Heart right ventricle (tissue), 16 donors: ENCODE measurements around the gene SLC19A1. TPM values are rescaled to one million over a fixed set of nuclear protein-coding genes. Genes with fewer than 3 reads are reported as not detected.
A peak's percentile ranks its signal among the peaks of the same experiment; 100 is the strongest.

Experiments used
- ATAC-seq, 8 donors: fragments of 200-7000 bp; cut with Tn5 transposase; one replicate each; pipeline ENCODE4 v1.9.1; 2020; ENCODE audit warnings: mild to moderate bottlenecking in 8 of 8, moderate library complexity in 8 of 8, moderate number of reproducible peaks in 1 of 8
- DNase-seq, 2 donors: peaks; one replicate each; pipeline ENCODE4 v3.0.0-alpha.2; 2020
- H3K27ac ChIP-seq, 10 donors: fragments of 200-600 bp; sonication (generic) in 2 of 10; one replicate each; pipeline versions ENCODE4 v1.5.0 to v1.8.0; 2020 to 2022; ENCODE audit warnings: mild to moderate bottlenecking in 3 of 10
- H3K27me3 ChIP-seq, 7 donors: fragments of 200-600 bp; one replicate each; pipeline ENCODE4 v1.8.0; 2021 to 2022; ENCODE audit warnings: mild to moderate bottlenecking in 2 of 7
- H3K36me3 ChIP-seq, 9 donors: fragments of 200-600 bp; sonication (generic) in 1 of 9; one replicate each; pipeline versions ENCODE4 v1.5.0 to v1.8.0; 2020 to 2022; ENCODE audit warnings: mild to moderate bottlenecking in 2 of 9
- H3K4me1 ChIP-seq, 9 donors: fragments of 200-600 bp; sonication (generic) in 1 of 9; one replicate each; pipeline versions ENCODE4 v1.5.0 to v1.8.0; 2020 to 2022; ENCODE audit warnings: mild to moderate bottlenecking in 4 of 9
- H3K4me3 ChIP-seq, 10 donors: fragments of 200-600 bp; sonication (generic) in 2 of 10; one replicate each; pipeline versions ENCODE4 v1.5.0 to v1.8.0; 2020 to 2022; ENCODE audit warnings: mild to moderate bottlenecking in 7 of 10, moderate library complexity in 2 of 10
- H3K9me3 ChIP-seq, 11 donors: fragments of 200-600 bp in 10 of 11; sonication (generic) in 2 of 11; one replicate each; pipeline versions ENCODE4 v1.5.0 to v1.8.0; 2013 to 2022; ENCODE audit warnings: mild to moderate bottlenecking in 2 of 11, control low read depth in 1 of 11, moderate library complexity in 1 of 11
- WGBS, 2 donors: extraction: QIAGEN DNeasy Blood & Tissue Kit; methylation state at CpG; one replicate each; pipeline ENCODE4 v1.1.7; 2013; ENCODE audit warnings: inconsistent platforms in 1 of 2; 5-methylcytosine and 5-hydroxymethylcytosine counted together
- intact Hi-C, 10 donors: fragments of 100-400 bp; cut with DNase I; formaldehyde crosslinking; loops; one replicate each; pipeline versions ENCODE4 v1.11.1 to v1.14.2; 2022
- microRNA-seq, 2 donors: library from miRNA; unstranded; fragments of <30 nt; microRNA quantifications; one replicate each; pipeline ENCODE4 v1.2.0, GENCODE V29; 2021
- polyA plus RNA-seq, 2 donors: library from polyadenylated mRNA; stranded (reverse); fragments of 200-250 nt; gene quantifications; one replicate each; pipeline ENCODE4 v1.2.3, GENCODE V29; 2013
- total RNA-seq, 10 donors: library from RNA; stranded (reverse); fragmentation: NEBNext Ultra II Directional in 3 of 10; extraction: Animal tissue kit (Norgen Biotek cat#: 25700) in 3 of 10; gene quantifications; one replicate each; pipeline versions ENCODE4 v1.2.1 to v1.2.4, GENCODE V29; 2021 to 2023
- TF ChIP-seq, protein P1 (sequence below), 9 donors: fragments of 200-600 bp; sonication (generic) in 2 of 9; IDR thresholded peaks; one replicate each; pipeline versions ENCODE4 v1.5.0 to v1.8.0; 2021 to 2022; ENCODE audit warnings: antibody characterized with exemption in 9 of 9, mild to moderate bottlenecking in 5 of 9, moderate library complexity in 1 of 9
- donor health status: Arrhythmogenic right ventricular cardiomyopathy.
- donor health status: ischemic (EF 13 %, LVEDD 7.1; RV severe dilation, severe dysfunction).
- donor health status: healthy with polysubstance abuse.
- donor health status: DM: no; HTN: yes; CAD: no.
- donor health status: DM: no; HTN: no; CAD: no.
- donor health status: ischemic (EF 25% LVEDD 6.9; RV normal size, moderate dysfunction).
- donor health status: ischemic (EF 25% LVEDD 5.7; RV mildly dilated, moderate dysfunction).
- donor health status: healthy.
- donor health status: DM: yes; HTN: yes; CAD: no.
- donor health status: Ischemic cardiomyopathy.
- donor health status: ischemic (EF 35%, LVEDD 5.7; RV mildly dilated, moderate dysfunction).
- donor health status: nonischemic (EF 11% LVEDD 7.7; RV severe dilation, severe dysfunction).
- donor health status: DM: yes; HTN: yes; CAD: no.
- donor health status: PGD.
- donor health status: ischemic (EF 29% LVEDD 5.4; RV normal size, mild dysfunction).
- donor health status: nonischemic (EF 23%, LVEDD 6.1; RV moderate dilation, normal function).

SLC19A1 gene
- total and polyA plus RNA-seq, 12 donors, result 1.5 to 8.5 (median 3.8) TPM

DNA sequence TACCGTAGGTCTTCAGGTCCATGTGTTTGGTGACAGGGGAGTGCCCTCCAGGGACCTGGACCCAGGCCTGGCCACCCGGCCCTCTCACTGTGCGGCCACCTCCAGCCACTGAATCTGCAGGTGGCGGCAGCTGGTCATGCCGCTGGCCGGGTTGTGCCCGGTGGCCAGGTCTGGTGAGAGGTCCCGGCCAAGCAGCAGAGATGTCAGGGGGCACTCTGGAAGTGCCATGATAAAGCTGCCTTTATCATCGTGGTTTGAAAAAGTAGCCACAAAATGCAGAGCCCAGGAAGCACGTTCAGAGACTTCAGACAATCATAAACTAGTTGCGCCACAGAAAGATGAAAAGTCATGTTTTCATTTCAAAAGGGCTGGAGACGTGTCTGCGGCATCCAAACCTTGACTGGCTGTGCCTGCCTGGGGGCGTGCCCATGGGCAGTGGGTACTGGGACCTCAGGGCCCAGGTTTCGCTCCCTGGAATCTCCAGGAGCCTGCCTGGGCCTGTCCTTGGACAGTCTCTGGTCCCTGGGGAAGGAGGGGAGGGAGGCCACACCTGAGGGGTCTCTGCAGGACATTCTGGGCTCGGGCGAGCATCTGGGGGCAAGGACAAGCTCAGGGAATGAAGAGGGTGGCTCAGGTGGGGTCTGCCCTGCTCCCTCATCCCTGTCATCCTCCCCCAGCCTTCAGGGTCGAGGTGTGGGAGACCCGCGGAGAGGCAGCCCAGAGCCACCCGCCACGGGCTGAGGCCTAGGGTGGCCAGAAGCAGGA lies 92.4 kb downstream of the SLC19A1 start:
- intact Hi-C loops, result loop anchor here in 3 of 10 donors (10.0 kb wide), 2 partner anchors 305 to 365 kb away; no protein-coding TSS in a partner anchor
- H3K4me1 ChIP-seq, result peaks cover 0 to 19% (median 5%) of the 10 kb centered on the region in 9 donors
- 92% methylated on average over 22 of the region's 22 CpGs for WGBS, 2 donors

DNA sequence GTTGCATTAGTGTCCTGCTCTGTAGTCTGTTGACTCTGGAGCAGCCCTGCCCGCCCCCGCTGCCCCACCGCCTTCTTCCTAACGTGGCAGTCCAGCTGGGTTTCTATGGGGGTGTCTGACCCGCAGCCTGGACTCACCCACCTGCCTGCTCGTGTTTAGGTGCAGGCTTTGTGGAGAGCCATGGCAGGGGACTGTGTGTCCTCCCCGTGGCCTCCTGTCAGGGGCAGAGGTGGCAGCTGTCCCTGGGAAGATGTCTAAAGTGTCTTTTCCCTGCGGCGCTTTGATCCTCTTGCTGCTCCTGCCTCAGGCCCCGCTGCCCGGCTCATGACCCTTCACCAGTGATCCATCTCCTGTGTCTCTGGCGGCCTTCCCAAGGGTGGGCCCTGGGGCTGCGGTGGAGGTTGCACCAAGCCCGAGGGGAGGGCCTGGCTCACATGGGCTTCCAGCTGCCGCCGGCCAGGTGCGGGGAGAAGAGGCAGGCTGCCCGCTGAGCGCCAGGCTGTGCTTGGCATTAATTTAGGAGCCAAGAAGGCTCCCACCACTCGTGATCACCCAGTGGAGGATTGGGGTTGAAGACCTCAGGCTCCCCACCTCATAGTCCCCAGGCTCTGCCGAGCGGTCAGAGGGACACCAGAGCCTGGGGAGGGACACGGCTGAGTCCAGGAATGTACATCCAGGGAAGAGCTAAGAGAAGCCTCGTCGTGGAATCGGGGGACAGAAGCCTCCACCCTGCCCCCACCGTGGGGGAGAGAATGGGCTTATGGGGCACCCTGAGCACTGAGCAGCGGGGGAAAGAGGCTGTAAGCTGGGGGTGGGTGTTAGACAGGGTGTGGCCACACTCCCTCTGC lies 93.2 kb downstream of the SLC19A1 start:
- peak in 1 of 2 donors; percentile 8 for DNase-seq
- TF ChIP-seq, protein P1, sequence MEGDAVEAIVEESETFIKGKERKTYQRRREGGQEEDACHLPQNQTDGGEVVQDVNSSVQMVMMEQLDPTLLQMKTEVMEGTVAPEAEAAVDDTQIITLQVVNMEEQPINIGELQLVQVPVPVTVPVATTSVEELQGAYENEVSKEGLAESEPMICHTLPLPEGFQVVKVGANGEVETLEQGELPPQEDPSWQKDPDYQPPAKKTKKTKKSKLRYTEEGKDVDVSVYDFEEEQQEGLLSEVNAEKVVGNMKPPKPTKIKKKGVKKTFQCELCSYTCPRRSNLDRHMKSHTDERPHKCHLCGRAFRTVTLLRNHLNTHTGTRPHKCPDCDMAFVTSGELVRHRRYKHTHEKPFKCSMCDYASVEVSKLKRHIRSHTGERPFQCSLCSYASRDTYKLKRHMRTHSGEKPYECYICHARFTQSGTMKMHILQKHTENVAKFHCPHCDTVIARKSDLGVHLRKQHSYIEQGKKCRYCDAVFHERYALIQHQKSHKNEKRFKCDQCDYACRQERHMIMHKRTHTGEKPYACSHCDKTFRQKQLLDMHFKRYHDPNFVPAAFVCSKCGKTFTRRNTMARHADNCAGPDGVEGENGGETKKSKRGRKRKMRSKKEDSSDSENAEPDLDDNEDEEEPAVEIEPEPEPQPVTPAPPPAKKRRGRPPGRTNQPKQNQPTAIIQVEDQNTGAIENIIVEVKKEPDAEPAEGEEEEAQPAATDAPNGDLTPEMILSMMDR (IDR thresholded peaks at IDR 0.05), result no peak
- Histone ChIP-seq H3K4me1 (peaks cover 0 to 11% (median 0%) of the 10 kb centered on the region in 9 donors), H3K4me3 (no peak overlapping the region), H3K9me3 (peaks cover 0 to 20% (median 6%) of the 10 kb centered on the region in 11 donors), H3K36me3 (peaks cover 0 to 8% (median 0%) of the 10 kb centered on the region in 9 donors), H3K27ac (no peak overlapping the region), H3K27me3 (no peaks in the 10 kb centered on the region)
- intact Hi-C loops, result loop anchor here in 2 of 10 donors (10.0 kb wide), 1 partner anchor 304 kb away; no protein-coding TSS in a partner anchor
- ATAC-seq, result no peak
- WGBS, 2 donors, result 87 to 90% methylated on average over 28 of the region's 28 CpGs

More for the DNA sequence above, 92.4 kb downstream of the SLC19A1 start:
- peaks cover 0 to 20% (median 6%) of the 10 kb centered on the region in 11 donors for H3K9me3 ChIP-seq
- no peak overlapping the region for H3K4me3 ChIP-seq
- no peak overlapping the region for H3K27ac ChIP-seq
- H3K36me3 ChIP-seq, result peaks cover 0 to 8% (median 0%) of the 10 kb centered on the region in 9 donors
- DNase-seq, result peak in 1 of 2 donors; percentile 8
- no peak for ATAC-seq
- no peaks in the 10 kb centered on the region for H3K27me3 ChIP-seq
- TF ChIP-seq, protein P1 (IDR thresholded peaks at IDR 0.05), result no peak

DNA sequence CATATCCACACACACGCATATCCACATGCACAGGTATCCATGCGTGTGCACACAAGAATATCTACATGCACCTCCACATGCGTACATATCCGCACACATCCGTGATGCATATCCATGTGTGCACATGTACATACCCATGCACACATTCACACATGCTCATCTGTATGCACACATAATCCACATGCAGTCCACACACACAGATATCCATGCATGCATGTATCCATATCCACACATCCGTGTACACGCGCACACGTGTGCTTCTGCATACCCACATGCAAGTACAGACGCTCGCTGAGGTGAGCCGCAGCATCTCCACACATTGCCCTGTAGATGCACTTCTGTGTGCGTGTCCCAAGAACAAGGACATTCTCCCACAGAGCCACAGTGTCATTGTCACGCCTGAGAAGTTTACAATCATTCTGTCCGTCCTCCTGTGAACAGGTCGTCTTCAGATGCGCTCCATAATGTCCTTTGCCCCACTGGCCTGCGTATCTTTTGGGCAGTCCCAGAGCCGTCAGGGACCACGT lies 93.9 kb downstream of the SLC19A1 start:
- H3K9me3 ChIP-seq, result peaks cover 0 to 20% (median 6%) of the 10 kb centered on the region in 11 donors
- TF ChIP-seq, protein P1 (IDR thresholded peaks at IDR 0.05), result no peak
- no peak for DNase-seq
- WGBS, 2 donors, result 91 to 94% methylated on average over 20 of the region's 20 CpGs
- no peak overlapping the region for H3K4me3 ChIP-seq
- no peak overlapping the region for H3K27ac ChIP-seq
- H3K4me1 ChIP-seq, result peaks cover 0 to 4% (median 0%) of the 10 kb centered on the region in 9 donors
- intact Hi-C loops, result loop anchor here in 2 of 10 donors (10.0 kb wide), 1 partner anchor 304 kb away; no protein-coding TSS in a partner anchor
- no peaks in the 10 kb centered on the region for H3K27me3 ChIP-seq
- ATAC-seq, result no peak
- H3K36me3 ChIP-seq, result peaks cover 0 to 8% (median 0%) of the 10 kb centered on the region in 9 donors

Small RNA genes lying within 50 kb of the gene (microRNA-seq; reads per million reads assigned to microRNA genes)
- 2.4 to 3.1 reads per million in 2 donors for gene MIR6815

Other genes with a start within 250 kb of the SLC19A1 start
- 10 to 100 TPM; 33.7 to 87.1 (median 48.8) TPM for gene COL18A1, start 137.3 kb downstream of the SLC19A1 start, total RNA-seq
- 10 to 100 TPM; 63.1 to 70.6 TPM for gene COL18A1, start 137.3 kb downstream of the SLC19A1 start, polyA plus RNA-seq
- 10 to 100 TPM in 1 of 10 donors, 1 to 10 TPM in 5, under 1 TPM in 4; 0.25 to 11.3 (median 1.6) TPM for gene PCBP3, start 101.3 kb upstream of the SLC19A1 start, total RNA-seq
- 1 to 10 TPM in 1 of 2 donors, under 1 TPM in 1; 0.51 to 1.3 TPM for gene PCBP3, start 101.3 kb upstream of the SLC19A1 start, polyA plus RNA-seq